Gastrocnemius medialis (tissue), 4 donors: ENCODE measurements around the gene VRK2. TPM values are rescaled to one million over a fixed set of nuclear protein-coding genes. Genes with fewer than 3 reads are reported as not detected.

Experiments used
- ATAC-seq, 2 donors: fragments of 150-250 bp; one replicate each; pipeline ENCODE4 v1.9.1; 2016
- DNase-seq, 2 donors: peaks; one replicate each; pipeline ENCODE4 v3.0.0-alpha.2; 2019
- H3K27ac ChIP-seq, 4 donors: fragments of 200-600 bp; sonication (generic); 1 replicate in 1 of 4; 2 replicates in 3 of 4; pipeline ENCODE4 v1.5.1; 2016 to 2018; ENCODE audit warnings: mild to moderate bottlenecking in 2 of 4, moderate library complexity in 1 of 4
- H3K27me3 ChIP-seq, 3 donors: fragments of 200-600 bp; sonication (generic) in 2 of 3; 1 replicate in 1 of 3; 2 replicates in 2 of 3; pipeline versions ENCODE4 v1.5.1 to v1.6.0; 2016 to 2019; ENCODE audit warnings: mild to moderate bottlenecking in 1 of 3, moderate library complexity in 1 of 3
- H3K36me3 ChIP-seq, 2 donors: fragments of 200-600 bp; sonication (generic) in 1 of 2; one replicate each; pipeline ENCODE4 v1.5.1; 2017 to 2018
- H3K4me1 ChIP-seq, 2 donors: fragments of 200-600 bp; sonication (generic) in 1 of 2; one replicate each; pipeline ENCODE4 v1.5.1; 2016 to 2017; ENCODE audit warnings: mild to moderate bottlenecking in 2 of 2
- H3K4me3 ChIP-seq, 4 donors: fragments of 200-600 bp; sonication (generic) in 3 of 4; 1 replicate in 1 of 4; 2 replicates in 3 of 4; pipeline ENCODE4 v1.5.1; 2016 to 2019; ENCODE audit warnings: mild to moderate bottlenecking in 2 of 4
- H3K9me3 ChIP-seq, 3 donors: fragments of 200-600 bp; sonication (generic) in 2 of 3; 1 replicate in 1 of 3; 2 replicates in 2 of 3; pipeline ENCODE4 v1.5.1; 2016 to 2019
- POLR2A ChIP-seq, 2 donors: fragments of 450-650 bp; IDR thresholded peaks; one replicate each; pipeline ENCODE4 v1.6.1; 2017; ENCODE audit warnings: antibody characterized with exemption in 2 of 2, mild to moderate bottlenecking in 2 of 2, moderate library complexity in 2 of 2
- in situ Hi-C, 4 donors: fragments of 200-750 bp; cut with MboI; loops; one replicate each; pipeline versions ENCODE4 v1.15.0 to v1.8.0; 2017; ENCODE audit warnings: low sequenced_read_pairs in 4 of 4
- intact Hi-C: fragments of 100-400 bp; cut with DNase I; formaldehyde crosslinking; loops from one replicate; pipeline ENCODE4 v1.15.1; 2023; ENCODE audit warnings: low total_unique reads
- total RNA-seq, 4 donors: library from RNA; depleted of rRNA; stranded (reverse); fragments of >200 nt; gene quantifications; one replicate each; pipeline versions ENCODE4 v1.1.0 to v1.2.3, GENCODE V29; 2016
- TF ChIP-seq, protein P1 (sequence below), 5 experiments: fragments of 450-650 bp in 3 of 5; fragments of 200-600 bp in 2 of 5; sonication (generic) in 2 of 5; IDR thresholded peaks in 4 of 5; conservative IDR thresholded peaks in 1 of 5; 1 replicate in 4 of 5; 2 replicates in 1 of 5; pipeline ENCODE4 v1.5.1; 2016 to 2019; ENCODE audit warnings: antibody characterized with exemption in 5 of 5, mild to moderate bottlenecking in 3 of 5, moderate library complexity in 3 of 5

Gene VRK2
- total RNA-seq, 4 donors from 2014 or later = 12.3 to 24.5 (median 21.2) TPM

DNA sequence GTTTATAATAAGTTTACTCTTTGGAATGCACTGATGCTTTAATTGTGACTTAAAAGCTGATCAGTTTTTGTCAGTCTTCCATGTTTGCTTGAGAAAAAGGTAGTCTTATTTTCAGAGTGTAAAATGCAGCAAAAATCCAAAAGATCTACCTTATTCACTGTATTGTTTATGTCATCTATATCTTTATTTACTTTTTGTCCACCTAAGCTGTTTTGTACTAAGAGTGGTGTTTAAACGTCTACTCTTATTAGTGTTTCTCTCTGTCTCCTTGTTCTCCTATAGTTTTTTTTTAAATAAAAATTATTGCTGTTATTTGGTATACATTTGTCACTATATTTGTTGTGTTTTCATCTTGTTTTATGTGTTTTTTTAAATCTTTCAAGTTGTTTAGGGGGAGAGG is 50.4 kb downstream of the VRK2 start:
- Histone ChIP-seq H3K27me3 (no peaks in the 10 kb centered on the region), H3K36me3 (peaks cover 0 to 9% of the 10 kb centered on the region in 2 donors), H3K4me1 (peaks cover 5 to 14% of the 10 kb centered on the region in 2 donors), H3K4me3 (no peak overlapping the region), H3K9me3 (peaks cover 0 to 10% (median 0%) of the 10 kb centered on the region in 3 donors), H3K27ac (no peak overlapping the region)
- in situ Hi-C loops (no loop called here), intact Hi-C loops (no loop called here)
- DNase-seq = no peak
- TF ChIP-seq, protein P1, sequence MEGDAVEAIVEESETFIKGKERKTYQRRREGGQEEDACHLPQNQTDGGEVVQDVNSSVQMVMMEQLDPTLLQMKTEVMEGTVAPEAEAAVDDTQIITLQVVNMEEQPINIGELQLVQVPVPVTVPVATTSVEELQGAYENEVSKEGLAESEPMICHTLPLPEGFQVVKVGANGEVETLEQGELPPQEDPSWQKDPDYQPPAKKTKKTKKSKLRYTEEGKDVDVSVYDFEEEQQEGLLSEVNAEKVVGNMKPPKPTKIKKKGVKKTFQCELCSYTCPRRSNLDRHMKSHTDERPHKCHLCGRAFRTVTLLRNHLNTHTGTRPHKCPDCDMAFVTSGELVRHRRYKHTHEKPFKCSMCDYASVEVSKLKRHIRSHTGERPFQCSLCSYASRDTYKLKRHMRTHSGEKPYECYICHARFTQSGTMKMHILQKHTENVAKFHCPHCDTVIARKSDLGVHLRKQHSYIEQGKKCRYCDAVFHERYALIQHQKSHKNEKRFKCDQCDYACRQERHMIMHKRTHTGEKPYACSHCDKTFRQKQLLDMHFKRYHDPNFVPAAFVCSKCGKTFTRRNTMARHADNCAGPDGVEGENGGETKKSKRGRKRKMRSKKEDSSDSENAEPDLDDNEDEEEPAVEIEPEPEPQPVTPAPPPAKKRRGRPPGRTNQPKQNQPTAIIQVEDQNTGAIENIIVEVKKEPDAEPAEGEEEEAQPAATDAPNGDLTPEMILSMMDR (IDR thresholded peaks at IDR 0.05 in 4 of 5, conservative IDR thresholded peaks at IDR 0.05 in 1 of 5) = no peak
- no peak for TF ChIP-seq POLR2A (IDR thresholded peaks at IDR 0.05)
- ATAC-seq = no peak

DNA sequence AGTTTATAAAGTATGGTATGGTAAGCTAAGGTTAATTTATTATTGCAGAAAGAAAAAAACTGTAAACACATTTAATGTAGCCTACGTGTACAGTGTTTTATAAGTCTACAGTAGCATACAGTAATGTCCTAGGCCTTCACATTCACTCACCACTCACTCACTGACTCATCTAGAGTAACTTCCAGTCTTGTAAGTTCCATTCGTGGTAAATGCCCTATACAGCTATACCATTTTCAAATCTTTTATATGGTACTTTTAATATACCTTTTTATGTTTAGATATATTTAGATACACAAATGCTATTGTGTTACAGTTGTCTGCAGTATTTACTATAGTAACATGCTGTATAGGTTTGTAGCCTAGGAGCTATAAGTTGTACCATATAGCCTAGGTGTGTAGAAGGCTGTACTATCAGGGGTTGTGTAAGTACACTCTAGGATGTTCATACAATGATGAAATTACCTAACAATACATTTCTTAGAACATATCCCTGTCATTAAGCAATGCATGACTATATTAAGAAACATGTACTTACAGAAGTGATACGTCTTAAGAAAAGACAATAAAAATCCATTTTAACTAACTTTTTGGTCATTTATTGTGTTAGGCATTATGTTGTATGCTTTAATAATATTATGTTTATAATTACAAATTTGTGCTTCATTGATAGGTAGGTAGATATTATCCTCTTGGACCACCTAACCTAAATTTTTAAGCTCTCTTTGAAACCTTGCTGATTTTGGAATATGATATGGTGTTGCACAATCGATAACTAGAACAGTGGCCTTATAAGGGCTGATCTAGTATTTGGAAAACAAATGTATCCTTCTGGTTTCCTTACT is 51.9 kb downstream of the VRK2 start:
- no peak for DNase-seq
- in situ Hi-C loops = no loop called here
- H3K9me3 ChIP-seq = peaks cover 0 to 10% (median 0%) of the 10 kb centered on the region in 3 donors
- H3K36me3 ChIP-seq = no peaks in the 10 kb centered on the region
- intact Hi-C loops = no loop called here
- H3K27ac ChIP-seq = no peak overlapping the region
- peaks cover 5 to 14% of the 10 kb centered on the region in 2 donors for H3K4me1 ChIP-seq
- H3K4me3 ChIP-seq = no peak overlapping the region
- ATAC-seq = no peak
- TF ChIP-seq, protein P1 (IDR thresholded peaks at IDR 0.05 in 4 of 5, conservative IDR thresholded peaks at IDR 0.05 in 1 of 5) = no peak
- no peak for TF ChIP-seq POLR2A (IDR thresholded peaks at IDR 0.05)
- no peaks in the 10 kb centered on the region for H3K27me3 ChIP-seq

DNA sequence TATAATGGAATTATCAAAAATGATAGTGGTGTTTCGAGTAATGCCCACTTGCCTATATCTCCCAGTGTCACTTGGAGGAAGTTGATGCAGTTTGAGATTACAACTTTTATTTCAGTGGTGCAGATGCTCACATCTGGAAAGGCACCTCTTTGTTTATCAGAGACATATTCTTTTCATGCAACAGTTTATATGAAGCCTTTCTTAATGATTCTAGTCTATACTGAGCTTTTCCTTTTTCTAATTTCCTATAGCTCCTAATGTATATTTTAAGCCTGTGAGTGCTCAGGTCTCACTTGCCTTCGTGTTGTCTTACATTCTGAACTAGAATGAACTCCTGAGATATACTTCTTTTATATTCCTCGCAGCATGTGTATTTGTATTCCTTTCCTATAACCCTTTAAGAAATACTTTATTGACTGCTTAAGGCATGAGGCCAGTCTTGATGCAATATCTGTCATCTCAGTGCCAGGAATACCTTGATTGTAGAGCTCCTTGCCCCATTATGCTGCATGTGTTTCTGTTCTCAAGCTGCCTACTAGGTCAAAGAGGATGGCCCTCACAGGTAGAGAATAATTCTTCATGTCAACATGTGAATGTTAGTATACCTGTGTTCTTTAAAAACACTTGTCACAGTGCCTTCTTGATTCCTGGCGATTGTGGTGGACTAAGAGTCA is 52.6 kb downstream of the VRK2 start:
- H3K4me3 ChIP-seq = no peak overlapping the region
- ATAC-seq (no peak), DNase-seq (no peak)
- H3K27ac ChIP-seq = no peak overlapping the region
- H3K4me1 ChIP-seq = peaks cover 5 to 14% of the 10 kb centered on the region in 2 donors
- H3K36me3 ChIP-seq = no peaks in the 10 kb centered on the region
- TF ChIP-seq POLR2A (IDR thresholded peaks at IDR 0.05) = no peak
- TF ChIP-seq, protein P1 (IDR thresholded peaks at IDR 0.05 in 4 of 5, conservative IDR thresholded peaks at IDR 0.05 in 1 of 5) = no peak
- intact Hi-C loops (no loop called here), in situ Hi-C loops (no loop called here)
- H3K9me3 ChIP-seq = peaks cover 0 to 10% (median 0%) of the 10 kb centered on the region in 3 donors
- H3K27me3 ChIP-seq = no peaks in the 10 kb centered on the region

DNA sequence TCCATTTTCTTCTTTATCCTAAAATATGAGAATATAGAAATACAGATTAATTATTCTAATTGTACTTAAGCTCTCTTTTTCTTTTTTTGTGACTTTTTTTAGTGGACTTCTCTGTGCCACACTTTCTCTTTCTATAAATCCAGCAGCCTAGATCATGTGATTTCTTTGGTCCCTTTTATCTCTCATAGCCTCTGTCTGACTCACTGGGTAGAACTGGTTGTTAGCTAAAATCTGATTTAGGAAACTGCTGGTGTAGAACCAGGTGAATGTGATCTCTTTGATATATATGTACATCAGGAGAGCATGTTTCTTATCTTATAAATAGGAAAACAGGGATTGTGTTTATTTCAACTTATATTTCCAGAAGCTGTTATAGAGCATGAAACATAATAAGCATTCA is 54.9 kb downstream of the VRK2 start:
- in situ Hi-C loops = no loop called here
- no peaks in the 10 kb centered on the region for H3K27me3 ChIP-seq
- no peak for DNase-seq
- TF ChIP-seq, protein P1 (IDR thresholded peaks at IDR 0.05 in 4 of 5, conservative IDR thresholded peaks at IDR 0.05 in 1 of 5) = no peak
- TF ChIP-seq POLR2A (IDR thresholded peaks at IDR 0.05) = no peak
- no peak overlapping the region for H3K27ac ChIP-seq
- H3K4me3 ChIP-seq = no peak overlapping the region
- peaks cover 5 to 14% of the 10 kb centered on the region in 2 donors for H3K4me1 ChIP-seq
- H3K36me3 ChIP-seq = no peaks in the 10 kb centered on the region
- H3K9me3 ChIP-seq = no peaks in the 10 kb centered on the region
- intact Hi-C loops = no loop called here
- no peak for ATAC-seq
